Psoas muscle (tissue), 8 donors: ENCODE measurements around the gene RHBDD1. TPM values are rescaled to one million over a fixed set of nuclear protein-coding genes. Genes with fewer than 3 reads are reported as not detected.

Experiments
- ATAC-seq, 4 donors: fragments of 200-7000 bp; cut with Tn5 transposase; one replicate each; pipeline ENCODE4 v1.9.1; 2020; ENCODE audit warnings: moderate library complexity in 3 of 4, mild to moderate bottlenecking in 2 of 4
- DNase-seq, 2 donors: peaks; one replicate each; pipeline ENCODE4 v3.0.0-alpha.2; 2020
- H3K27ac ChIP-seq: fragments of 200-600 bp; one replicate; pipeline ENCODE4 v1.8.0; 2022
- H3K27me3 ChIP-seq, 3 donors: fragments of 200-600 bp in 1 of 3; one replicate each; pipeline versions ENCODE4 v1.6.1 to v1.8.0; 2013 to 2022; ENCODE audit warnings: low read length in 2 of 3, mild to moderate bottlenecking in 2 of 3, moderate library complexity in 1 of 3; ENCODE audit not compliant: insufficient read depth in 3 of 3
- H3K36me3 ChIP-seq, 2 donors: fragments of 200-600 bp in 1 of 2; one replicate each; pipeline versions ENCODE4 v1.6.1 to v1.8.0; 2013 to 2022; ENCODE audit warnings: low read depth in 1 of 2, mild to moderate bottlenecking in 1 of 2, moderate library complexity in 1 of 2; ENCODE audit not compliant: insufficient read depth in 1 of 2
- H3K4me1 ChIP-seq: fragments of 200-600 bp; one replicate; pipeline ENCODE4 v1.8.0; 2022
- H3K4me3 ChIP-seq: fragments of 200-600 bp; one replicate; pipeline ENCODE4 v1.8.0; 2022; ENCODE audit warnings: mild to moderate bottlenecking
- H3K9me3 ChIP-seq: fragments of 200-600 bp; one replicate; pipeline ENCODE4 v1.8.0; 2022
- WGBS, 3 donors: extraction: QIAGEN DNeasy Blood & Tissue Kit; methylation state at CpG; one replicate each; pipeline versions ENCODE4 v1.1.6 to v1.1.7; 2013; 5-methylcytosine and 5-hydroxymethylcytosine counted together
- intact Hi-C, 2 donors: fragments of 100-400 bp; cut with DNase I; formaldehyde crosslinking; loops; one replicate each; pipeline versions ENCODE4 v1.11.0 to v1.14.2; 2022
- polyA plus RNA-seq, 3 donors: library from polyadenylated mRNA; stranded (reverse); fragments of 200-250 nt; gene quantifications; one replicate each; pipeline ENCODE4 v1.2.3, GENCODE V29; 2013
- total RNA-seq, 4 donors: library from RNA; stranded (reverse); fragmentation: NEBNext Ultra II Directional in 2 of 4; extraction: Animal tissue kit (Norgen Biotek cat#: 25700) in 2 of 4; gene quantifications; one replicate each; pipeline versions ENCODE4 v1.2.1 to v1.2.4, GENCODE V29; 2021 to 2023
- TF ChIP-seq, protein P1 (sequence below): fragments of 200-600 bp; IDR thresholded peaks from one replicate; pipeline ENCODE4 v1.8.0; 2022; ENCODE audit warnings: antibody characterized with exemption
- donor health status: healthy with polysubstance abuse.
- donor health status: DM: no; HTN: no; CAD: no; lungs with moderate emphysema.
- donor health status: Bipolar disorder and iron deficiency.
- donor health status: healthy.
- donor health status: DM: yes; HTN: yes; CAD: no.
- donor health status: DM: no; HTN: no; CAD: no.
- donor health status: DM: no; HTN: no; CAD: no.
- donor health status: DM: yes; HTN: yes; CAD: no.

RHBDD1 gene
- total and polyA plus RNA-seq, 7 donors: 6.7 to 26.1 (median 17.9) TPM

- H3K27ac ChIP-seq: no peak overlapping the region
- intact Hi-C loops: no loop called here
- DNase-seq: no peak
- H3K9me3 ChIP-seq: no peaks in the 10 kb centered on the region
- no peak overlapping the region for H3K4me3 ChIP-seq
- no peaks in the 10 kb centered on the region for H3K27me3 ChIP-seq
- no peak for ATAC-seq
- no peaks in the 10 kb centered on the region for H3K36me3 ChIP-seq
- 91 to 97% (median 91%) methylated on average over 1 of the region's 1 CpG for WGBS, 3 donors
- H3K4me1 ChIP-seq: no peaks in the 10 kb centered on the region
- TF ChIP-seq, protein P1, sequence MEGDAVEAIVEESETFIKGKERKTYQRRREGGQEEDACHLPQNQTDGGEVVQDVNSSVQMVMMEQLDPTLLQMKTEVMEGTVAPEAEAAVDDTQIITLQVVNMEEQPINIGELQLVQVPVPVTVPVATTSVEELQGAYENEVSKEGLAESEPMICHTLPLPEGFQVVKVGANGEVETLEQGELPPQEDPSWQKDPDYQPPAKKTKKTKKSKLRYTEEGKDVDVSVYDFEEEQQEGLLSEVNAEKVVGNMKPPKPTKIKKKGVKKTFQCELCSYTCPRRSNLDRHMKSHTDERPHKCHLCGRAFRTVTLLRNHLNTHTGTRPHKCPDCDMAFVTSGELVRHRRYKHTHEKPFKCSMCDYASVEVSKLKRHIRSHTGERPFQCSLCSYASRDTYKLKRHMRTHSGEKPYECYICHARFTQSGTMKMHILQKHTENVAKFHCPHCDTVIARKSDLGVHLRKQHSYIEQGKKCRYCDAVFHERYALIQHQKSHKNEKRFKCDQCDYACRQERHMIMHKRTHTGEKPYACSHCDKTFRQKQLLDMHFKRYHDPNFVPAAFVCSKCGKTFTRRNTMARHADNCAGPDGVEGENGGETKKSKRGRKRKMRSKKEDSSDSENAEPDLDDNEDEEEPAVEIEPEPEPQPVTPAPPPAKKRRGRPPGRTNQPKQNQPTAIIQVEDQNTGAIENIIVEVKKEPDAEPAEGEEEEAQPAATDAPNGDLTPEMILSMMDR: no peak
Measured at GRCh38 chr2:226890286-226890685, 54.4 kb downstream of the RHBDD1 start.

DNA sequence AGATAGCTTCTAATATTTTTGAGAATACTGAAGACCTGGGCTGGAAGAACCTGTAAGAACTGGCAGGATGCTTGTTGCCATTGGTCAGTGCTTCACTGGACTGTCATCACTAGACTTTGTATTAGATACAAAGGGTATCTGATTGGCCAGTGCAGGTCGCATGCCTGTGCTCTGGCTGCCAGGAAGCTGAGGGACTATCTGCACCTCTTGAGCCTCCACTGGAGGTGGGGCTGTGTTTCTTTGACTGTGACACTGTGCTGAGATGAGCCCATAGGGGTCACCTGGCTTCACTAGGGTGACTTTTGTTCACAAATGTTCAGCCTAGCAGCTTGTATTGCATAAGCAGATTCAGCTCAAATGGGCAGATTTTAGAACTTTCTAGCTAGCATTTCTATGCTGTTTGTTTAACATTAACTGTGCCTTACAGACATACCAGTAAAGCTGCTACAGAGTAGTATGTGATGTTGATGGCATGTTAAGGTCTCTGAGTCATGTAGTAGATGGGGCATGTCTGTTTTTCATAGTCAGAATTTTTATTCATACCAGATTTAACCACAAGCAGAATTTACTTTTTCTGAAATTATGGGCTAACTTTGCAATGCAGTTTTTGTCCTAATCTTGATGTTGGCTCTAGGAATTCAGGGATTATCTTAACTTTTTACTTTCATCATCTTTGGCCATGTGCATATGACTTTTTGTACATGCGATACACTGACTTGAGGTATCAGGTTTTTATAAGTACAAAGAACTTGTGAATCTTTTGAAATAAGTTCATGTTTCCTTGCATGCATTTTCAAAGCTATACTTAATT, 56.1 kb downstream of the RHBDD1 start:
- TF ChIP-seq, protein P1: no peak
- Histone ChIP-seq H3K27ac (no peak overlapping the region), H3K9me3 (no peaks in the 10 kb centered on the region), H3K36me3 (peaks cover 0 to 4% of the 10 kb centered on the region in 2 donors), H3K4me1 (no peaks in the 10 kb centered on the region), H3K27me3 (no peaks in the 10 kb centered on the region), H3K4me3 (no peak overlapping the region)
- DNase-seq (no peak), ATAC-seq (no peak)
- 93 to 99% (median 97%) methylated on average over 2 of the region's 2 CpGs for WGBS, 3 donors
- intact Hi-C loops: no loop called here

DNA sequence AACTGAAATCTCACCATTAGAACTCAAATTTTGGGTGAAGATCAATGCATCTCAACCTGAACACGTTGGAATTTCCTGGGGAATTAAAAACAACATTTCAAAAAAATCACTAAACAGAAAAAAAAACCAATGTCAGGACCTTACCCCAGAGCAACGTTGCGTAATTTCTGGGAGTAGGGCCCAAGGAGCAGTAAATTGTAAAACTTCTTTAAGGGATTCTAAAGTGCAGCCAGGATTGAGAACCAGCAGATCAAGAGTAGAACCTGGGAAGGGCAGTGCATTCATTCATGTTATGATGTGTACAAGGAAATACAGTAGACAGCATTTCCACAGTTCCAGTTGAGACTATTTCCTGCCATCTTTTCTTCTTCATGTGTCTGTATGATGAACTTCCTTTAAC, 56.9 kb downstream of the RHBDD1 start:
- TF ChIP-seq, protein P1: no peak
- DNase-seq: no peak
- H3K4me3 ChIP-seq: no peak overlapping the region
- H3K27ac ChIP-seq: no peak overlapping the region
- H3K27me3 ChIP-seq: no peaks in the 10 kb centered on the region
- no peak for ATAC-seq
- H3K4me1 ChIP-seq: no peaks in the 10 kb centered on the region
- intact Hi-C loops: no loop called here
- H3K36me3 ChIP-seq: peaks cover 0 to 4% of the 10 kb centered on the region in 2 donors
- WGBS, 3 donors: 52 to 69% (median 67%) methylated on average over 3 of the region's 3 CpGs
- no peaks in the 10 kb centered on the region for H3K9me3 ChIP-seq

DNA sequence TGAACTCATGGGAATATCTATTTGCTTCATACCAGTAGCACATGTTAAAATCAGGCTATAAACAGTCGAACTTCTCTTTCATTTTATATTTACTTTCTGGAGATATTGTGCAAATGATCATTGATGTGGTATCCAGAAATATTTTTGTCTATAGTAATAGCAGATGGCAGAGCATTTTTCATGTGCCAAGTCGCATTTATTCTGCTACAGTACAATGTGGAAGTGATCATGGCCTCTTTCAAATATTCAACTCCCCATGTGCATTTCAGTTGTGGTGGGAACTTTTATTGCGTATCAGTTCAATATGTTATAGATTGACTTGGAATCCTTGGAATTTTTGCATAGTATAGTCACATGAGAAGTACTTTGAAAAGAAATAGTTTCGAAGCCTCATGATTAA, 57.4 kb downstream of the RHBDD1 start:
- no peaks in the 10 kb centered on the region for H3K9me3 ChIP-seq
- ATAC-seq (no peak), DNase-seq (no peak)
- TF ChIP-seq, protein P1: no peak
- H3K4me3 ChIP-seq: no peak overlapping the region
- no peak overlapping the region for H3K27ac ChIP-seq
- H3K27me3 ChIP-seq: no peaks in the 10 kb centered on the region
- no peaks in the 10 kb centered on the region for H3K4me1 ChIP-seq
- peaks cover 0 to 4% of the 10 kb centered on the region in 2 donors for H3K36me3 ChIP-seq
- 89 to 95% (median 93%) methylated on average over 4 of the region's 4 CpGs for WGBS, 3 donors
- intact Hi-C loops: no loop called here
